Measurements from ENCODE around the gene WFDC1. TPM values are rescaled to one million over a fixed set of nuclear protein-coding genes. Genes with fewer than 3 reads are reported as not detected.

WFDC1 gene
- total and polyA plus RNA-seq, 2 of the 4 experiments (the other 2 are of a cell fraction): 4.7 to 6.8 TPM

DNA sequence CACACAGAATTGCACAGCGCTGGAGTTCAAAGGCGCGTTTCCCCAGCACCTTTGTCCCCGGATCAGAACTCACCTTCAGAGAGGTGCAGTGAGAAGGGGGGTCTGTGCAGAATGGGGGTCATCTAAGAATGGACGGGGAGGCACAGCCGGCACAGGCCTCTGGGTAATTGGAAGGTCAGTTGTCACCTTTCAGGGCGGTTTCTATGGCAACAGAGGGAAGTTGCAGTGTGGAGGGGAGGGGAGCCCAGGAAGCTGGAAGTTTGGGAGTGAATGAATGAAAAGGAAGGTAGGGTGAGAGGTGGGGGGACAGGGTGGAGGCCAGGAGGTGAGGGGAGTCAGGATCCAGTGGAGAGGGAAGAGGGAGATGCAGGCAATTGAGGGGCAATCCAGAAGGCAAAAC, 42.5 kb upstream of the WFDC1 start:
- TF ChIP-seq SMC3 (IDR thresholded peaks at IDR 0.05; ENCODE audit: low read depth, low read length) (no peak), MAFK (IDR thresholded peaks at IDR 0.05; ENCODE audit: low read depth, low read length) (no peak), RFX5 (IDR thresholded peaks at IDR 0.05; ENCODE audit: low read depth, low read length) (no peak), RCOR1 (IDR thresholded peaks at IDR 0.05; ENCODE audit: insufficient replicate concordance, low read length) (no peak), MAZ (IDR thresholded peaks at IDR 0.05; ENCODE audit: borderline replicate concordance, low read depth, low read length) (no peak), POLR2A (IDR thresholded peaks at IDR 0.05; ENCODE audit: low read depth, low read length) (no peak), RAD21 (IDR thresholded peaks at IDR 0.05; ENCODE audit: low read length) (no peak), MXI1 (IDR thresholded peaks at IDR 0.05; ENCODE audit: borderline replicate concordance, low read depth, low read length) (no peak), FOS (IDR thresholded peaks at IDR 0.05; ENCODE audit: low read depth, low read length) (no peak), CHD1 (IDR thresholded peaks at IDR 0.05; ENCODE audit: low read depth, low read length) (no peak), USF2 (IDR thresholded peaks at IDR 0.05; ENCODE audit: low read depth, low read length) (no peak), BHLHE40 (IDR thresholded peaks at IDR 0.05; ENCODE audit: low read depth, low read length) (no peak), NFE2L2 (IDR thresholded peaks at IDR 0.05; ENCODE audit: low read depth, low read length) (no peak), ELK1 (IDR thresholded peaks at IDR 0.05; ENCODE audit: borderline replicate concordance, low read depth, low read length) (no peak), CEBPB (IDR thresholded peaks at IDR 0.05; ENCODE audit: low read depth, low read length) (no peak)
- TF ChIP-seq, protein P1, sequence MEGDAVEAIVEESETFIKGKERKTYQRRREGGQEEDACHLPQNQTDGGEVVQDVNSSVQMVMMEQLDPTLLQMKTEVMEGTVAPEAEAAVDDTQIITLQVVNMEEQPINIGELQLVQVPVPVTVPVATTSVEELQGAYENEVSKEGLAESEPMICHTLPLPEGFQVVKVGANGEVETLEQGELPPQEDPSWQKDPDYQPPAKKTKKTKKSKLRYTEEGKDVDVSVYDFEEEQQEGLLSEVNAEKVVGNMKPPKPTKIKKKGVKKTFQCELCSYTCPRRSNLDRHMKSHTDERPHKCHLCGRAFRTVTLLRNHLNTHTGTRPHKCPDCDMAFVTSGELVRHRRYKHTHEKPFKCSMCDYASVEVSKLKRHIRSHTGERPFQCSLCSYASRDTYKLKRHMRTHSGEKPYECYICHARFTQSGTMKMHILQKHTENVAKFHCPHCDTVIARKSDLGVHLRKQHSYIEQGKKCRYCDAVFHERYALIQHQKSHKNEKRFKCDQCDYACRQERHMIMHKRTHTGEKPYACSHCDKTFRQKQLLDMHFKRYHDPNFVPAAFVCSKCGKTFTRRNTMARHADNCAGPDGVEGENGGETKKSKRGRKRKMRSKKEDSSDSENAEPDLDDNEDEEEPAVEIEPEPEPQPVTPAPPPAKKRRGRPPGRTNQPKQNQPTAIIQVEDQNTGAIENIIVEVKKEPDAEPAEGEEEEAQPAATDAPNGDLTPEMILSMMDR (conservative IDR thresholded peaks at IDR 0.05; ENCODE audit: low read depth, low read length): no peak
- no peak overlapping the region for H3K18ac ChIP-seq (ENCODE audit: low read depth, low read length)
- ChIA-PET POLR2A (ENCODE audit: unreplicated experiment) (no interaction called here), CTCF (no interaction called here)
- H2BK5ac ChIP-seq (ENCODE audit: low read depth, low read length, poor library complexity, severe bottlenecking): no peak overlapping the region
- H3K4me2 ChIP-seq (ENCODE audit: low read depth, low read length): no peak overlapping the region
- dilution Hi-C loops (cut with HindIII; ENCODE audit: low sequenced_read_pairs, unreplicated experiment): no loop called here
- no peak for DNase-seq
- H3K79me1 ChIP-seq (ENCODE audit: low read depth in 1 of 2, low read length in 2 of 2): no peaks in the 10 kb centered on the region
- 59% methylated on average over 2 of the region's 7 CpGs; no CpG with 5 or more reads in 1 of the 2 experiments for WGBS, 2 experiments (ENCODE audit: extremely low coverage in 2 of 2, insufficient read length in 1 of 2)
- H2AK5ac ChIP-seq (ENCODE audit: low read depth, low read length): no peak overlapping the region
- H3K9me3 ChIP-seq (ENCODE audit: control insufficient read depth, insufficient read depth, low read length): peaks cover 8% of the 10 kb centered on the region
- H3K56ac ChIP-seq (ENCODE audit: extremely low read depth, insufficient read depth, low read length): no peak overlapping the region
- no peak overlapping the region for H4K8ac ChIP-seq (ENCODE audit: low read depth in 2 of 2, low read length in 2 of 2)
- no peak overlapping the region for H3K27ac ChIP-seq (ENCODE audit: insufficient read depth, low read length)
- H2BK15ac ChIP-seq (ENCODE audit: low read depth, low read length): no peak overlapping the region
- H3K9ac ChIP-seq (ENCODE audit: low read depth, low read length): no peak overlapping the region
- no peak overlapping the region for H4K5ac ChIP-seq (ENCODE audit: low read depth, low read length)
- no peak overlapping the region for H2BK120ac ChIP-seq (ENCODE audit: low read depth, low read length)
- no peaks in the 10 kb centered on the region for H3K36me3 ChIP-seq (ENCODE audit: control insufficient read depth, insufficient read depth, low read length)
- peaks cover 67% of the 10 kb centered on the region for H3K27me3 ChIP-seq (ENCODE audit: control insufficient read depth, insufficient read depth, low read length)
- in situ Hi-C loops (cut with MboI; ENCODE audit: low sequenced_read_pairs): no loop called here
- H2BK20ac ChIP-seq (ENCODE audit: low read depth, low read length): no peak overlapping the region
- no peak overlapping the region for H3K4me3 ChIP-seq (ENCODE audit: insufficient read depth, low read depth, low read length)
- no peak overlapping the region for H3K14ac ChIP-seq (replicated peaks; ENCODE audit: low read depth, low read length)
- no peak overlapping the region for H3K4ac ChIP-seq (ENCODE audit: low read depth, low read length)
- H3K9me1 ChIP-seq (ENCODE audit: insufficient read depth, low read length): no peaks in the 10 kb centered on the region
- H3K23ac ChIP-seq (ENCODE audit: low read depth, low read length): no peak overlapping the region
- H2AK9ac ChIP-seq (replicated peaks; ENCODE audit: low read depth, low read length, poor library complexity): no peak overlapping the region
- no peak for ATAC-seq (ENCODE audit: low read depth)
- intact Hi-C loops (cut with micrococcal nuclease): no loop called here
- no peaks in the 10 kb centered on the region for H3K4me1 ChIP-seq (ENCODE audit: control insufficient read depth, insufficient read depth, low read length)
- H2AFZ ChIP-seq (replicated peaks; ENCODE audit: low read length, poor library complexity): no peak overlapping the region
- BruUV-seq (replicated peaks): no TSS peak
- H4K20me1 ChIP-seq (ENCODE audit: insufficient read depth, low read length): no peaks in the 10 kb centered on the region
- no peak overlapping the region for H4K91ac ChIP-seq (ENCODE audit: insufficient read depth, low read depth, low read length)

Data from IMR-90 (cell line).